ENCODE measurements around the gene DENND5B.
"Not testable (repeated sequence)": the region's sequence is repeated elsewhere in the genome, so short reads cannot be mapped to it uniquely, and the experiment has no call there.

The DENND5B gene

GRCh38 chr12:31478425-31478824 is 112.5 kb downstream of the DENND5B start:
- POLR2A ChIA-PET, result no interaction called here
- CTCF ChIA-PET, result interaction anchor here (1.0 to 1.6 kb wide), 3 partner anchors 9 to 76 kb away, joined by 3 read pairs; no protein-coding TSS in a partner anchor
- no peak for TF ChIP-seq CTCF (IDR thresholded peaks at IDR 0.05; ENCODE audit: control extremely low read depth, extremely low read depth, low read depth, missing control alignments)
- no peak for DNase-seq (ENCODE audit: extremely low spot score)

GRCh38 chr12:31477687-31478086 is 113.2 kb downstream of the DENND5B start:
- ChIA-PET CTCF (interaction anchor here (1.0 to 1.6 kb wide), 3 partner anchors 10 to 75 kb away, joined by 3 read pairs; no protein-coding TSS in a partner anchor), POLR2A (no interaction called here)
- DNase-seq (ENCODE audit: extremely low spot score), result peak; percentile 16
- TF ChIP-seq CTCF (IDR thresholded peaks at IDR 0.05; ENCODE audit: control extremely low read depth, extremely low read depth, low read depth, missing control alignments), result no peak

GRCh38 chr12:31476437-31476836 is 114.5 kb downstream of the DENND5B start:
- TF ChIP-seq CTCF (IDR thresholded peaks at IDR 0.05; ENCODE audit: control extremely low read depth, extremely low read depth, low read depth, missing control alignments), result no peak
- CTCF ChIA-PET, result no interaction called here
- POLR2A ChIA-PET, result no interaction called here
- DNase-seq (ENCODE audit: extremely low spot score), result no peak

- POLR2A ChIA-PET; DNase-seq (ENCODE audit: extremely low spot score): not testable (repeated sequence)
- CTCF ChIA-PET, result interaction anchor here (1.5 kb wide), 1 partner anchor 9 kb away, joined by 5 read pairs; no protein-coding TSS in a partner anchor
Measured at GRCh38 chr12:31475610-31476009, 115.3 kb downstream of the DENND5B start.

GRCh38 chr12:31474751-31475150 is 116.2 kb downstream of the DENND5B start:
- CTCF ChIA-PET, result interaction anchor here (1.5 kb wide), 1 partner anchor 10 kb away, joined by 5 read pairs; no protein-coding TSS in a partner anchor
- TF ChIP-seq CTCF (IDR thresholded peaks at IDR 0.05; ENCODE audit: control extremely low read depth, extremely low read depth, low read depth, missing control alignments), result no peak
- no peak for DNase-seq (ENCODE audit: extremely low spot score)
- POLR2A ChIA-PET, result no interaction called here

- no peak for DNase-seq (ENCODE audit: extremely low spot score)
- no peak for TF ChIP-seq CTCF (IDR thresholded peaks at IDR 0.05; ENCODE audit: control extremely low read depth, extremely low read depth, low read depth, missing control alignments)
- CTCF ChIA-PET, result no interaction called here
- POLR2A ChIA-PET, result no interaction called here
Measured at GRCh38 chr12:31471823-31472222, 119.1 kb downstream of the DENND5B start.

- no peak for TF ChIP-seq CTCF (IDR thresholded peaks at IDR 0.05; ENCODE audit: control extremely low read depth, extremely low read depth, low read depth, missing control alignments)
- DNase-seq (ENCODE audit: extremely low spot score), result no peak
- ChIA-PET CTCF (no interaction called here), POLR2A (no interaction called here)
Measured at GRCh38 chr12:31471051-31471450, 119.9 kb downstream of the DENND5B start.

Data from GM10248 (cell line).